ENCODE measurements around the gene OR5H2.

GRCh38 chr3:98274914-98275313 is 7.4 kb upstream of the OR5H2 start:
- TF ChIP-seq CTCF (IDR thresholded peaks at IDR 0.05; ENCODE audit: borderline replicate concordance, extremely low read depth, low read length, poor library complexity, severe bottlenecking) (no peak), EZH2 (IDR thresholded peaks at IDR 0.05; ENCODE audit: borderline replicate concordance, low read depth, low read length, severe bottlenecking) (no peak)
